BJ (cell line): ENCODE results near the gene FTHL17. TPM values are rescaled to one million over a fixed set of nuclear protein-coding genes. Genes with fewer than 3 reads are reported as not detected.

Source experiments
- CTCF ChIA-PET: fragments of 350-600 bp; formaldehyde crosslinking; extraction: SDS; loops from one replicate; lab custom pipeline; 2021; ENCODE audit warnings: antibody characterized with exemption, inconsistent platforms; lab: Yijun Ruan, JAX
- POLR2A ChIA-PET: fragments of 300-600 bp; sonication (Branson Sonifier 250); formaldehyde crosslinking; extraction: SDS; loops from one replicate; lab custom pipeline; 2021; ENCODE audit warnings: antibody characterized with exemption; lab: Charles Lee
- DNase-seq: peaks from one replicate; pipeline ENCODE4 v3.0.0-alpha.2; 2011; ENCODE audit warnings: low read depth
- H3K27me3 ChIP-seq: 2 replicates; pipeline ENCODE4 v1.6.0; 2011; ENCODE audit warnings: low read length; ENCODE audit not compliant: control insufficient read depth, insufficient read depth
- H3K36me3 ChIP-seq: 2 replicates; pipeline ENCODE4 v1.5.1; 2011; ENCODE audit warnings: low read length; ENCODE audit not compliant: control insufficient read depth, insufficient read depth
- H3K4me3 ChIP-seq: 2 replicates; pipeline ENCODE4 v1.5.1; 2011; ENCODE audit warnings: low read depth, mild to moderate bottlenecking, control low read depth, low read length
- polyA plus RNA-seq: library from polyadenylated mRNA; depleted of rRNA; stranded (reverse); fragments of >200 nt; gene quantifications from 2 replicates; pipeline ENCODE4 v1.2.3, GENCODE V29; 2011
- TF ChIP-seq, protein P1 (sequence below): IDR thresholded peaks from 2 replicates; pipeline ENCODE4 v1.5.1; 2011; ENCODE audit warnings: low read depth, mild to moderate bottlenecking, control low read depth, inconsistent platforms, low read length, moderate library complexity; ENCODE audit not compliant: insufficient read depth

FTHL17 gene
- polyA plus RNA-seq, 1 experiment, result not detected

DNA sequence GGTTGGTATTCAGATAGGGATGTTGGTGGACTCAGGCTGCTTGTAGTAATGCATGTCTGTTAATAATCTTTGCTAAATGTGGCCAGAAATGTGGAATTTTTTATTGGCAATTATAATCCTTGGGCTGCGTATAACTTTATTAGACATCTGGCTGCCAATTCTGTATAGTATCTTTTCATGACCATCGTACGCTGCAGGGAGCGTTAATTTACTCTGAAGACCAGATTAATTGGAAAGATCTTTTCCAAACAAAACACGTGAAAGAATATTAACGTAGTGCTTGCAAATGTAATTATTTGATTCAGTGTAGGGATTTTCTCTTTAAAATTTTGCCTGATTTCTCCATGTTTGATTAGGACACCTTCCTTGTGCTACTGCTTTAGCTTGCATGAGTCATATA is 38.8 kb upstream of the FTHL17 start:
- TF ChIP-seq, protein P1, sequence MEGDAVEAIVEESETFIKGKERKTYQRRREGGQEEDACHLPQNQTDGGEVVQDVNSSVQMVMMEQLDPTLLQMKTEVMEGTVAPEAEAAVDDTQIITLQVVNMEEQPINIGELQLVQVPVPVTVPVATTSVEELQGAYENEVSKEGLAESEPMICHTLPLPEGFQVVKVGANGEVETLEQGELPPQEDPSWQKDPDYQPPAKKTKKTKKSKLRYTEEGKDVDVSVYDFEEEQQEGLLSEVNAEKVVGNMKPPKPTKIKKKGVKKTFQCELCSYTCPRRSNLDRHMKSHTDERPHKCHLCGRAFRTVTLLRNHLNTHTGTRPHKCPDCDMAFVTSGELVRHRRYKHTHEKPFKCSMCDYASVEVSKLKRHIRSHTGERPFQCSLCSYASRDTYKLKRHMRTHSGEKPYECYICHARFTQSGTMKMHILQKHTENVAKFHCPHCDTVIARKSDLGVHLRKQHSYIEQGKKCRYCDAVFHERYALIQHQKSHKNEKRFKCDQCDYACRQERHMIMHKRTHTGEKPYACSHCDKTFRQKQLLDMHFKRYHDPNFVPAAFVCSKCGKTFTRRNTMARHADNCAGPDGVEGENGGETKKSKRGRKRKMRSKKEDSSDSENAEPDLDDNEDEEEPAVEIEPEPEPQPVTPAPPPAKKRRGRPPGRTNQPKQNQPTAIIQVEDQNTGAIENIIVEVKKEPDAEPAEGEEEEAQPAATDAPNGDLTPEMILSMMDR, result no peak
- H3K4me3 ChIP-seq, result no peak overlapping the region
- no peaks in the 10 kb centered on the region for H3K36me3 ChIP-seq
- CTCF ChIA-PET, result no interaction called here
- DNase-seq, result no peak
- no peaks in the 10 kb centered on the region for H3K27me3 ChIP-seq
- POLR2A ChIA-PET, result no interaction called here

DNA sequence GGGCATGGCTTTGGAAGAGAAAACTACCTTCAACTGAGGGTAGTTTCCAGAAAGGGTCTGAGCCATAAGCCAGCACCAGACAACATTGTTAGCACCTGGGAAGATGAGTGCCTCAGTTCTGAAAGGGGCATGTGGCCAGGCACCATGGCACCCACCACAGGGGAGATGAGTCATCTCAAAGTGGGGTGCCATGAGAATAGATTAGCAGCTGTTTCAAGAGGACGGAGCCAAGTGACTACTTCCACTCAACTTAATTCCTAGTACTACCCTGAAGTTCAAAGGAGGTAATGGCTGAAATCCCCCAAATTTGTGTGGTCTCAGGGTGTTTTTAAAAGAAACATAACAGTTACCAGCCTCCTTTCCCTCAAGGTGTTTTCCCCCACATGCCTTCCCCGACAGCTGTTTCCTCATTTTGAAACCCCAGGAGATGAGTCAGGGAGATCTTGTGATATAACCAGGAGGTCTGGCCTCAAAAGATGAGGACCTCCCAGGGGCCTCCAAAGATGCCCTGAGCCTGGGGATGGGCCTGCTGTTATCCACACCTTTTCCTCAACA is 27.8 kb upstream of the FTHL17 start:
- Histone ChIP-seq H3K27me3 (no peaks in the 10 kb centered on the region), H3K36me3 (no peaks in the 10 kb centered on the region), H3K4me3 (no peak overlapping the region)
- TF ChIP-seq, protein P1, result no peak
- POLR2A ChIA-PET, result no interaction called here
- CTCF ChIA-PET, result no interaction called here
- no peak for DNase-seq

DNA sequence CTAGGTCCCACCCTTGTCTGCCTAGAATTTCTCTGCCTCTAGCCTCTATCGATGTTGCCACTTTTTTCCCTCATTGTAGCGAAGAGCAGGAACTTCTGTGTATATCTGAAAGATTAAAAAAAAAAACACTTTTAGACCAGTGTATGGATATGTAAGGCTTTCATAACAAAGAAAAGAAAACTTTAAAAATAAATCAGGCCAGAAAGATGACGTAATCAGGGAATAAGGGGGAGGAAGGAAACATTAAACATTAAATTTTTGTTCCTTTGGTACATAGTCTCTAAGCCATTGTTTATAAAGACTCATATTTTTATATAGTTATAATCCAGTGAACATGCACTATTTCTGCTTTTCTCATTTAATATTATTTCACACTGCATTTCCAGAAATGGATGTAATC is 26.2 kb upstream of the FTHL17 start:
- ChIA-PET POLR2A (no interaction called here), CTCF (no interaction called here)

DNA sequence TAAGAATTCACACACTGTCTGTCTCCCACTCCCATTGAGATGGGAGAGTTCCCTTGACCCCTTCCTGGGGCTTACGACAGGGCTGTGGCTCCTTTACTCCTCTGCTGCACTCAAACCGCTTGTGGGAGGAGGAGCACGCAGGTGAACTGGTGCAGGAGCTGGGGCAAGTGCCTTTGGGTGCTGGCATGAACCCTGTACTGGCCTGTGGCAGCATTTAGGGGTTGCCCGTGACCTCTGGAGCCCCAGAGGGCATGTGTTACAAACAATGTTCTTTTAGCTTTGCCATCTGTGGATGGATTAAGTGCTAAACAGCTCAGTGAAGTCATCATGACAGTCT is 21.8 kb upstream of the FTHL17 start:
- Histone ChIP-seq H3K4me3 (no peak overlapping the region), H3K27me3 (no peaks in the 10 kb centered on the region), H3K36me3 (no peaks in the 10 kb centered on the region)
- ChIA-PET CTCF (no interaction called here), POLR2A (no interaction called here)
- no peak for DNase-seq
- TF ChIP-seq, protein P1, result no peak

More for the DNA sequence above, 26.2 kb upstream of the FTHL17 start:
- H3K4me3 ChIP-seq, result no peak overlapping the region
- DNase-seq, result no peak
- no peaks in the 10 kb centered on the region for H3K36me3 ChIP-seq
- TF ChIP-seq, protein P1, result no peak
- no peaks in the 10 kb centered on the region for H3K27me3 ChIP-seq

DNA sequence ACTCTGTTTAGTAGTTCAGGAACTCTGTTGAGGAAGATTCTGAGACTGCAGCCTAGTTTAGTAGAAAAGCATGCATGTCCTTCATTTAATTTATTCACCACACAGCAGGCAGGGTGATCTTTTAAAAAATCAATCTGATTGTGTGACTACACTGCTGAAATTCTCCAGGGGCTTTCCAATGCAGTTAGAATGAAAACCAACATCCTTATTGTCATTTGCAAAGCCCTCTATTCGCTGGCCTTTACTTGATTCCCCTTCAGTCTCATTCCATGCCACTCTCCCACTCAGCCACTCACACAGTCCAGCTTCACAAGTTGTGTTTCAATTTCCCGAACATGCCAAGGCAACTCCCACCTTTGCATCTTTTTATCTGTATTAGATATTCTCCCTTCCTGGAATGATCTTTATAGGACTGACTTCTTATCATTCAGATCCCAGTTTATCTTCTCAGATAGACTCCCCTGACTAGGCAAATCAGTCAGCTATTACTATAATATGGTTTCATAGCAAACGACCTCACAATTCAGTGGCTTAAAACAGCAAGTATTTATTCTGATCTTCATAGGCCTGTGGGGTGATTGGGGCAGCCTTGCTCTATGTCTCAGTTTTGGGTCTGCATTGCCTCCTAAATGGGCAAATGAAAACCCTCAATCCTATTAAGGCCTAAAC is 21.3 kb upstream of the FTHL17 start:
- no peaks in the 10 kb centered on the region for H3K36me3 ChIP-seq
- POLR2A ChIA-PET, result no interaction called here
- CTCF ChIA-PET, result no interaction called here
- H3K4me3 ChIP-seq, result no peak overlapping the region
- no peak for DNase-seq
- TF ChIP-seq, protein P1, result no peak
- no peaks in the 10 kb centered on the region for H3K27me3 ChIP-seq
